ENCODE results near the gene CTIF. TPM values are rescaled to one million over a fixed set of nuclear protein-coding genes. Genes with fewer than 3 reads are reported as not detected.
"Not testable (repeated sequence)": the region's sequence is repeated elsewhere in the genome, so short reads cannot be mapped to it uniquely, and the experiment has no call there.

CTIF gene
- total RNA-seq, 6 donors from 2014 or later: 32.1 to 62.4 (median 47.8) TPM

- 61 to 84% methylated on average over 1 of the region's 1 CpG for WGBS, 2 donors
- DNase-seq: no peak
- no peaks in the 10 kb centered on the region for H3K9me3 ChIP-seq
- peaks cover 0 to 4% (median 0%) of the 10 kb centered on the region in 4 donors for H3K36me3 ChIP-seq
- H3K27me3 ChIP-seq: no peaks in the 10 kb centered on the region
- no peak for ATAC-seq (ENCODE audit: low FRiP score in 2 of 2)
- no peak overlapping the region for H3K27ac ChIP-seq
- peaks cover 3 to 27% (median 24%) of the 10 kb centered on the region in 4 donors for H3K4me1 ChIP-seq
- H3K4me3 ChIP-seq: no peak overlapping the region
- TF ChIP-seq POLR2AphosphoS5 (IDR thresholded peaks at IDR 0.05): no peak
- no peak for TF ChIP-seq EP300 (IDR thresholded peaks at IDR 0.05)
- no peak for TF ChIP-seq POLR2A (IDR thresholded peaks at IDR 0.05)
- no peak for TF ChIP-seq CTCF (IDR thresholded peaks at IDR 0.05)
Observed at GRCh38 chr18:48809365-48809764, 270.5 kb downstream of the CTIF start.

GRCh38 chr18:48810805-48811204 is 272.0 kb downstream of the CTIF start:
- ATAC-seq (ENCODE audit: low FRiP score in 2 of 2) (no peak), DNase-seq (no peak)
- no peaks in the 10 kb centered on the region for H3K36me3 ChIP-seq
- H3K4me3 ChIP-seq: no peak overlapping the region
- TF ChIP-seq EP300 (IDR thresholded peaks at IDR 0.05) (no peak), POLR2A (IDR thresholded peaks at IDR 0.05) (no peak), CTCF (IDR thresholded peaks at IDR 0.05) (no peak), POLR2AphosphoS5 (IDR thresholded peaks at IDR 0.05) (no peak)
- no peaks in the 10 kb centered on the region for H3K9me3 ChIP-seq
- H3K27me3 ChIP-seq: no peaks in the 10 kb centered on the region
- peaks cover 3 to 33% (median 27%) of the 10 kb centered on the region in 4 donors for H3K4me1 ChIP-seq
- H3K27ac ChIP-seq: no peak overlapping the region

GRCh38 chr18:48811401-48811800 is 272.6 kb downstream of the CTIF start:
- DNase-seq: no peak
- H3K36me3 ChIP-seq: no peaks in the 10 kb centered on the region
- H3K4me3 ChIP-seq: no peak overlapping the region
- no peak for TF ChIP-seq POLR2AphosphoS5 (IDR thresholded peaks at IDR 0.05)
- TF ChIP-seq CTCF (IDR thresholded peaks at IDR 0.05): no peak
- TF ChIP-seq EP300 (IDR thresholded peaks at IDR 0.05): no peak
- TF ChIP-seq POLR2A (IDR thresholded peaks at IDR 0.05): no peak
- no peaks in the 10 kb centered on the region for H3K9me3 ChIP-seq
- H3K27me3 ChIP-seq: no peaks in the 10 kb centered on the region
- peaks cover 3 to 28% (median 22%) of the 10 kb centered on the region in 4 donors for H3K4me1 ChIP-seq
- no peak overlapping the region for H3K27ac ChIP-seq
- 93 to 94% methylated on average over 3 of the region's 3 CpGs for WGBS, 2 donors
- ATAC-seq (ENCODE audit: low FRiP score in 2 of 2): no peak

- not testable (repeated sequence) for H3K4me3 ChIP-seq; H3K9me3 ChIP-seq; H3K27me3 ChIP-seq; ATAC-seq (ENCODE audit: low FRiP score in 2 of 2); H3K36me3 ChIP-seq; H3K27ac ChIP-seq
- 85 to 99% methylated on average over 12 of the region's 12 CpGs for WGBS, 2 donors
- H3K4me1 ChIP-seq: peaks cover 2 to 22% (median 16%) of the 10 kb centered on the region in 4 donors
- DNase-seq: peak in 1 of 2 donors; percentile 2
Observed at GRCh38 chr18:48811977-48812451, 273.2 kb downstream of the CTIF start.

GRCh38 chr18:48813321-48813720 is 274.5 kb downstream of the CTIF start:
- Histone ChIP-seq H3K4me3 (no peak overlapping the region), H3K36me3 (peaks cover 0 to 18% (median 3%) of the 10 kb centered on the region in 4 donors), H3K27ac (peak overlapping the region in 2 of 4 donors; percentile 20 to 66), H3K4me1 (peaks cover 0 to 19% (median 13%) of the 10 kb centered on the region in 4 donors), H3K9me3 (no peaks in the 10 kb centered on the region), H3K27me3 (no peaks in the 10 kb centered on the region)
- ATAC-seq (ENCODE audit: low FRiP score in 2 of 2) (peak in 1 of 2 donors; percentile 55), DNase-seq (peak in 1 of 2 donors; percentile 8)
- 96 to 98% methylated on average over 3 of the region's 3 CpGs for WGBS, 2 donors
- TF ChIP-seq EP300 (IDR thresholded peaks at IDR 0.05): no peak
- no peak for TF ChIP-seq CTCF (IDR thresholded peaks at IDR 0.05)
- TF ChIP-seq POLR2AphosphoS5 (IDR thresholded peaks at IDR 0.05): no peak
- TF ChIP-seq POLR2A (IDR thresholded peaks at IDR 0.05): no peak
